Measurements from ENCODE around the gene FLCN.

FLCN gene

GRCh38 chr17:17166446-17166845, 70.5 kb downstream of the FLCN start:
- H3K4me3 ChIP-seq (ENCODE audit: control insufficient read depth, low read depth, low read length): no peak overlapping the region
- no peak for TF ChIP-seq CTCF (IDR thresholded peaks at IDR 0.05; ENCODE audit: control insufficient read depth, insufficient read depth, low read depth, low read length, missing control alignments)
- no peak for DNase-seq (ENCODE audit: low read depth)

- no peak for DNase-seq (ENCODE audit: low read depth)
- no peak for TF ChIP-seq CTCF (IDR thresholded peaks at IDR 0.05; ENCODE audit: control insufficient read depth, insufficient read depth, low read depth, low read length, missing control alignments)
- no peak overlapping the region for H3K4me3 ChIP-seq (ENCODE audit: control insufficient read depth, low read depth, low read length)
Measured at GRCh38 chr17:17165666-17166308, 71.2 kb downstream of the FLCN start.

GRCh38 chr17:17164676-17165075, 72.3 kb downstream of the FLCN start:
- DNase-seq (ENCODE audit: low read depth): no peak
- no peak for TF ChIP-seq CTCF (IDR thresholded peaks at IDR 0.05; ENCODE audit: control insufficient read depth, insufficient read depth, low read depth, low read length, missing control alignments)

GRCh38 chr17:17164156-17164555, 72.8 kb downstream of the FLCN start:
- H3K4me3 ChIP-seq (ENCODE audit: control insufficient read depth, low read depth, low read length): no peak overlapping the region
- no peak for TF ChIP-seq CTCF (IDR thresholded peaks at IDR 0.05; ENCODE audit: control insufficient read depth, insufficient read depth, low read depth, low read length, missing control alignments)
- DNase-seq (ENCODE audit: low read depth): no peak

More at GRCh38 chr17:17164676-17165075, 72.3 kb downstream of the FLCN start:
- no peak overlapping the region for H3K4me3 ChIP-seq (ENCODE audit: control insufficient read depth, low read depth, low read length)
